ENCODE data around the gene SPZ1.
A peak's percentile ranks its signal among the peaks of the same experiment; 100 is the strongest.
"Not testable (repeated sequence)": the region's sequence is repeated elsewhere in the genome, so short reads cannot be mapped to it uniquely, and the experiment has no call there.

Gene SPZ1

GRCh38 chr5:80341016-80341775, 21.4 kb downstream of the SPZ1 start:
- DNase-seq = no peak

- peak; percentile 5 for DNase-seq
Observed at GRCh38 chr5:80343067-80343466, 23.3 kb downstream of the SPZ1 start.

- peak; percentile 63 for DNase-seq
Observed at GRCh38 chr5:80346055-80346454, 26.3 kb downstream of the SPZ1 start.

- DNase-seq = no peak
Observed at GRCh38 chr5:80348171-80348570, 28.4 kb downstream of the SPZ1 start.

- DNase-seq = not testable (repeated sequence)
Observed at GRCh38 chr5:80351019-80351418, 31.2 kb downstream of the SPZ1 start.

- no peak for DNase-seq
Observed at GRCh38 chr5:80355686-80356085, 35.9 kb downstream of the SPZ1 start.

- DNase-seq = no peak
Observed at GRCh38 chr5:80357671-80358070, 37.9 kb downstream of the SPZ1 start.

- DNase-seq = no peak
Observed at GRCh38 chr5:80360914-80361444, 41.2 kb downstream of the SPZ1 start.

- DNase-seq = no peak
Observed at GRCh38 chr5:80364892-80365291, 45.1 kb downstream of the SPZ1 start.

- no peak for DNase-seq
Observed at GRCh38 chr5:80368661-80369480, 49.1 kb downstream of the SPZ1 start.

GRCh38 chr5:80369521-80369920, 49.7 kb downstream of the SPZ1 start:
- DNase-seq = no peak

GRCh38 chr5:80370390-80370789, 50.6 kb downstream of the SPZ1 start:
- DNase-seq = no peak
